IPS-18a (cell line): ENCODE measurements around the gene COX7C.
"Not testable (repeated sequence)": the region's sequence is repeated elsewhere in the genome, so short reads cannot be mapped to it uniquely, and the experiment has no call there.

Experiments used
- H3K27ac ChIP-seq: one replicate; pipeline ENCODE4 v1.5.1; 2013; ENCODE audit warnings: low read length
- H3K27me3 ChIP-seq: one replicate; pipeline ENCODE4 v1.6.1; 2013; ENCODE audit warnings: mild to moderate bottlenecking, low read length; ENCODE audit not compliant: control insufficient read depth, insufficient read depth
- H3K36me3 ChIP-seq: one replicate; pipeline ENCODE4 v1.6.1; 2013; ENCODE audit warnings: low read depth, low read length; ENCODE audit not compliant: control insufficient read depth
- H3K4me1 ChIP-seq: one replicate; pipeline ENCODE4 v1.6.1; 2013; ENCODE audit warnings: low read depth, low read length; ENCODE audit not compliant: control insufficient read depth
- H3K4me3 ChIP-seq: one replicate; pipeline ENCODE4 v1.5.1; 2013; ENCODE audit warnings: low read length
- H3K9ac ChIP-seq: one replicate; pipeline ENCODE4 v1.6.1; 2013; ENCODE audit warnings: mild to moderate bottlenecking, low read length, moderate library complexity
- H3K9me3 ChIP-seq: one replicate; pipeline ENCODE4 v1.6.1; 2013; ENCODE audit warnings: low read depth, low read length; ENCODE audit not compliant: control insufficient read depth

COX7C gene, protein sequence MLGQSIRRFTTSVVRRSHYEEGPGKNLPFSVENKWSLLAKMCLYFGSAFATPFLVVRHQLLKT

DNA sequence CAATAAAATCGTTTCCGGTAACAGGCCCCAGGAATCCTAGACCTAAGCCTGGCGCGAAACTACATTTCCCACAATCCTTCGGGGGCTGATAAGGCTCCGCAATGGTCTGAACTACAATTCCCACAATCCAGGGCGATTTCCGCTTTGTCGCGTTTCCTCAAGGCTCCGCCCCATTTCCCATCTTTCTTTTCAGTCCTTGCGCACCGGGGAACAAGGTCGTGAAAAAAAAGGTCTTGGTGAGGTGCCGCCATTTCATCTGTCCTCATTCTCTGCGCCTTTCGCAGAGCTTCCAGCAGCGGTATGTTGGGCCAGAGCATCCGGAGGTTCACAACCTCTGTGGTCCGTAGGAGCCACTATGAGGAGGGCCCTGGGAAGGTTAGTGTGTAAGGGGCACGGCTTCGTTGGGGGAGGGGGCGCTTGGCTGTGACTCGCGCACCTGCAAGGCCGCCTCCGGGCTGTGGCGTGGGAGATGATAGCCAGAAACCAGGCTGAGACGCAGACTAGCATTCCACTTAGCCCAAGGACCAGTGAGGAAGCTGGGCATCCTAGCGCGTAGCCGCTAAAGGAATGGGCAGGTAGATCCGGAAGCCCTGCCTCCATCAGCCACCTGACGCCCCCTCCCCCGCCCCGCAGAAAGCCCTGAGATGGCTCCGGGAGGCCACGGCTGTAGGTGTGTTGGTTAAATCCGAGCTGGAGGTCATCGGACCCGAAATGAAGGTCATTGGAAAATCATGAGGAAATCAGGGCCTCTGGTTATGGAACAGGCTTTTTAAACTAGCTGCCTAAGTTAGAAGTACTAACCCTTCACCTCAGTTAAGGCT lies at the start of gene COX7C:
TSS of gene COX7C (plus strand) at position 186 of the 821 bp plus-strand sequence. CDS start at position 301, 115 bp downstream.
- Histone ChIP-seq H3K36me3 (peaks cover 29% of the 10 kb centered on the region), H3K9ac (peak within 1 kb of the TSS; percentile 99), H3K4me3 (peak within 1 kb of the TSS; percentile 98), H3K9me3 (no peaks in the 10 kb centered on the region), H3K4me1 (peaks cover 13% of the 10 kb centered on the region), H3K27ac (peak within 1 kb of the TSS; percentile 98), H3K27me3 (no peaks in the 10 kb centered on the region)

DNA sequence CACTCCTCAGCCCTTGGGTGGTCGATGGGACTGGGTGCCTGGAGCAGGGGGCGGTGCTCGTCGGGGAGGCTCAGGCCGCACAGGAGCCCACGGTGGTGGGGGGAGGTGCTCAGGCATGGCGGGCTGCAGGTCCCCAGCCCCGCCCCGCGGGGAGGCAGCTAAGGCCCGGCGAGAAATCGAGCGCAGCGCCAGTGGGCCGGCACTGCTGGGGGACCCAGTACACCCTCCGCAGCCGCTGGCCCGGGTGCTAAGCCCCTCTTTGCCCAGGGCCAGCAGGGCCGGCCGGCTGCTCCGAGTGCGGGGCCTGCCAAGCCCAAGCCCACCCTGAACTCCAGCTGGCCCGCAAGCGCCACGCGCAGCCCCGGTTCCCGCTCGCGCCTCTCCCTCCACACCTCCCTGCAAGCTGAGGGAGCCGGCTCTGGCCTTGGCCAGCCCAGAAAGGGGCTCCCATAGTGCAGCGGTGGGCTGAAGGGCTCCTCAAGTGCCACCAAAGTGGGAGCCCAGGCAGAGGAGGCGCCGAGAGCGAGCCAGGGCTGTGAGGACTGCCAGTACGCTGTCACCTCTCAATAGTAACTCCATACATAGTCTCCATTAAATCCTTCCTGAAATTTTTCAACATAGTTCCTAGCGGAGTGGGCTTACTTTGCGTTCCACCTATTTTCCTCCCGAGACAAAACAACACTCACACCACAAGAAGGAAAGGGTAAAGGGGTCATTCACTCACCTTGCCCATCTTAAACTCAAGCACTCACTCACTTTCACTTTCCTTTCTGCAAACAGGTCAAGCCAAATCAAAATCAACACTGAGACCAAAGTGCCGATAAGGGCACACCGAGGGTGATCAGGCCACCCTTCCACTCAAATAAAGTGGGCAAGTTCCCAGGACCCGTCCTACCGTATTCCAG lies 48.0 kb upstream of the COX7C start:
- not testable (repeated sequence) for H3K36me3 ChIP-seq, H3K9me3 ChIP-seq, H3K4me1 ChIP-seq, H3K4me3 ChIP-seq, H3K27me3 ChIP-seq, H3K9ac ChIP-seq, H3K27ac ChIP-seq

DNA sequence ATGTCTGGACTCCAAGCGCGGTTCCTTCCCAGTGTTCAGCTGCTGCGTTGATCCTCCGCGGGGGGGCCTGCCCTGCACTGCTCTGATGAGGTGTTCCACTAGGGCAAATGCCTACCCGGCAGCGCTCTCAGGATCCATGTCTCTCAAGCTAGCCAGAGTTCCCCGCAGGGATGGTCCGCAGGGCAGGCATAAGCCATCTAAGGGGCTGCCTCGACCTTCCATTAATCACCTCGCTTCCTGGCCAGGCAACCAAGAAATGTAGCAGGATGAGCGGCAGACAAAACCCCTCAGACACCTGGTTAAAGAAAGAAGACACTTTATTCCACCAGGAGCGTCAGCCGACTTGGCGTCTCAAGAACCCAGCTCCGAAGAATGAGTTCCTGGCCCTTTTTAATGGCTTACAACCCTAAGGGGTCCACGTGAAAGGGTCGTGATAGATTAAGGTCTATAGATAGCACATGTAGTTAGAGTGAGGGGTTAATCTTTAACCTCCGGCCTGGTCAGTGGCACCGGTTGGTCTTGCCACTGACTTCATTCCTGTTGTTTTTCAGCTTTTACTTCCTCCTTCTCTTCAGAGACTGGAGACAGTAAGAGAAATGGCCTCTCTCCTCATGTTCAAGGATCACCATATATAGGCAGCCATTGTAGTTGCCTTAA lies 47.2 kb upstream of the COX7C start:
- Histone ChIP-seq H3K27ac (no peak overlapping the region), H3K4me3 (no peak overlapping the region), H3K9me3 (no peaks in the 10 kb centered on the region), H3K36me3 (no peaks in the 10 kb centered on the region), H3K4me1 (no peaks in the 10 kb centered on the region), H3K9ac (no peak overlapping the region), H3K27me3 (no peaks in the 10 kb centered on the region)

DNA sequence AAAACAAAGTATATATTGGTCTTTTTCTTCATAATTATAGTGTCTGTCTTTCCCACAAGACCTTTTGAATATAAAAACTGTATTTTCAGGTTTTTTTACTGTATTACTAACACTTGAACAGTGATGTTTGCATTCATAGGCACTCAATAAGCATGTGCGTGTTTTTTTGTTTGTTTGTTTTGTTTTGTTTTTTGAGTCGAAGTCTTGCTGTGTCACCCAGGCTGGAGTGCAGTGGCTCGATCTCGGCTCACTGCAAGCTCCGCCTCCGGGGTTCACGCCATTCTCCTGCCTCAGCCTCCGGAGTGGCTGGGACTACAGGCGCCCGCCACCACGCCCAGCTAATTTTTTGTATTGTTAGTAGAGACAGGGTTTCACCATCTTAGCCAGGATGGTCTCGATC lies 46.6 kb upstream of the COX7C start:
- H3K9ac ChIP-seq, H3K4me1 ChIP-seq, H3K27me3 ChIP-seq, H3K9me3 ChIP-seq, H3K27ac ChIP-seq, H3K36me3 ChIP-seq, H3K4me3 ChIP-seq: not testable (repeated sequence)

DNA sequence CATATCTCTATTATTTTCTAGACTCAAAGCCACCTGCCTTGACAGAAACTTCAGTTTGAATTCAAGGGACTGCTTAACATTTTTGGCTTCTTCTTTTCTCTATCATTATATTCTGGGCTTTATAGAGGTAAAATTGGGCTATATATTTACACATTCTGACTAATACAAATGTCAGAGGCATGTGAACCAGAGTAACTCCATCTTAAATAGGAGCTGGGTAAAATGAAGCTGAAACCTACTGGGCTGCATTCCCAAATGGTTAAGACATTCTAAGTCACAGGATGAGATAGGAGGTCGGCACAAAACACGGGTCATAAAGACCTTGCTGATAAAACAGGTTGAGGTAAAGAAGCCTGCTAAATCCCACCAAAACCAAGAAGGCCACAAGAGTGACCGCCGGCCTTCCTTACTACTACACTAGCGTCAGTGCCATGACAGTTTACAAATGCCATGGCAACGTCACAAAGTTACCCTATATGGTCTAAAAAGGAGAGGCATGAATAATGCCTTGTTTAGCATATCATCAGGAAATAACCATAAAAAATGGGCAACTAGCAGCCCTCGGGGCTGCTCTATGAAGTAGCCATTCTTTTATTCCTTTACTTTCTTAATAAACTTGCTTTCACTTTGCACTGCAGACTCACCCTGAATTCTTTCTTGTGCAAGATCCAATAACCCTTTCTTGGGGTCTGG lies 44.8 kb upstream of the COX7C start:
- no peak overlapping the region for H3K9ac ChIP-seq
- no peak overlapping the region for H3K27ac ChIP-seq
- H3K27me3 ChIP-seq: no peaks in the 10 kb centered on the region
- no peak overlapping the region for H3K4me3 ChIP-seq
- H3K9me3 ChIP-seq: no peaks in the 10 kb centered on the region
- H3K36me3 ChIP-seq: no peaks in the 10 kb centered on the region
- H3K4me1 ChIP-seq: no peaks in the 10 kb centered on the region

DNA sequence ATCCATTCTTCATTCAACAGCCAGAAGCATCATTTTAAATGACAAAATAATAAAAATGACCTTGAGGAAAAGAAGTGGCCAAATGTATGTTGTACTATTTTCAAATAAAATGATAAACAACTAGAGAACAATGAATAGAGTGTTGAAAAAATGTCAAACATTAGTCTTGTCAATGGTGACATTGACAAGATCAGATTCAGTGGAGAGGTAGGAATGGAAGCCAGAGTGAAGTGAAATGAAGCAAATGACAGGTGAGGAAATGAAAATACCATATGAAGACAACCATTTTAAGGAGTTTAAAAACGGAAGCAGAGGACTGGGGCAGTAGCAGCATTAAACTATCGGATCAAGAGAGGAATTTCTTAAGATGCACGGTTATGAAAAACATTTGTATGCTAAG lies 38.2 kb upstream of the COX7C start:
- no peaks in the 10 kb centered on the region for H3K36me3 ChIP-seq
- H3K27me3 ChIP-seq: no peaks in the 10 kb centered on the region
- no peaks in the 10 kb centered on the region for H3K4me1 ChIP-seq
- no peak overlapping the region for H3K4me3 ChIP-seq
- H3K9ac ChIP-seq: no peak overlapping the region
- no peak overlapping the region for H3K27ac ChIP-seq
- H3K9me3 ChIP-seq: no peaks in the 10 kb centered on the region

DNA sequence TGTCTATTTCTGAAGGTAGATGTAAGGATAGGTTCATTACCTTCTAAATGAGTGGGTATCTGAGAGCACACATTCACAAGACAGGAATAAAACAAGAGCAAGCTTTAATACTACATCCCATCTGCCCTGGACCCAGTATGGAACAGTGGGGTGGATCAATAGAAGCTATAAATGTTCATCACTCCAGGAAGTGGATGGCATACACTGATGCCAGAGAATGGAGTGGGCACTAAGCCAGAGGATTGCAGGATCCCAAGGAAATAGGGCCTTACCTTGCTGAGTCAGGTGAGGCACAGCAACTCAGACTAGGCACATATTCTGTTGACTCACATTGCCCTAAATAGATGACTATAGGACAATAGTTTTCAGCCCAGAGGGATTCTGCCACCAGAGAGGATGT lies 21.3 kb upstream of the COX7C start:
- H3K9me3 ChIP-seq: no peaks in the 10 kb centered on the region
- H3K4me1 ChIP-seq: peaks cover 12% of the 10 kb centered on the region
- no peak overlapping the region for H3K27ac ChIP-seq
- H3K27me3 ChIP-seq: no peaks in the 10 kb centered on the region
- H3K36me3 ChIP-seq: no peaks in the 10 kb centered on the region
- H3K9ac ChIP-seq: no peak overlapping the region
- H3K4me3 ChIP-seq: no peak overlapping the region

DNA sequence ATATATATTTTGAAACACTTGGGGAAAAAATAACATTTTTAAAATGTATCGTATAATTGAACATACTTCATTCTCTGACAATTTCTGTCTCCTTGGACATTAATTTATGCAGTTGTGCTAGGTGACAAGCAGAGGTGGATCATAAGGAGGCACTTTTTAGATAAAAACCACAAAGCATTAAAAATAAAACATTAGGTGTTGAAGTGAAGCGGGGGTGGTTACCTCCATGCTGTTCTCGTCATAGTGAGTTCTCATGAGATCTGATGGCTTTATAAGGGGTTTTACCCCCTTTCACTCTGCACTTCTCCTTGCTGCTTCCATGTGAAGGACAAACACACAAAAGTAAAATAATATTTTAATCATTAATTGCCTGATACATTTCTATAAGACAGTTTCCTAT lies 11.9 kb upstream of the COX7C start:
- no peaks in the 10 kb centered on the region for H3K27me3 ChIP-seq
- H3K36me3 ChIP-seq: no peaks in the 10 kb centered on the region
- no peak overlapping the region for H3K27ac ChIP-seq
- no peak overlapping the region for H3K4me3 ChIP-seq
- H3K9ac ChIP-seq: no peak overlapping the region
- no peaks in the 10 kb centered on the region for H3K9me3 ChIP-seq
- no peaks in the 10 kb centered on the region for H3K4me1 ChIP-seq

DNA sequence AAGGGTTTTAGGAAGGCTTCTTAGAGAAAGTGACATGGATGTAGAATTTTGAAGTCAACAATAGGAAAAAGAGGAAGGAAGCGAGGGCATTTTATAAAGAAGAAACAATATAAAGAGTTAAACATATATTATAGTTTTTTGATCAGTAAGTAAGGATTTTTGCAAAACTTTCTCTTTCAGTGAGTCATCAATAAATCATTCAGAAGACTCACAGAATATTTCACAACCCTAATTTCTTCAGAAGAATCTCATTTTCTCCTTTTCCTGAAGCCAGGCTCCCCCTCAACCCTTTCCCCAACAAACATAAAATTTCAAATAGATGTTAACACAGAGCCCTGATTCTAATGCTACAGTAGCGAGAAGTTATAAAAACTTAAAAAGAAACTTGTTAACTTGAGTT lies 4.3 kb upstream of the COX7C start:
- H3K36me3 ChIP-seq: no peaks in the 10 kb centered on the region
- H3K9me3 ChIP-seq: no peaks in the 10 kb centered on the region
- no peaks in the 10 kb centered on the region for H3K27me3 ChIP-seq
- H3K4me1 ChIP-seq: no peaks in the 10 kb centered on the region
- H3K4me3 ChIP-seq: no peak overlapping the region
- no peak overlapping the region for H3K27ac ChIP-seq
- no peak overlapping the region for H3K9ac ChIP-seq

DNA sequence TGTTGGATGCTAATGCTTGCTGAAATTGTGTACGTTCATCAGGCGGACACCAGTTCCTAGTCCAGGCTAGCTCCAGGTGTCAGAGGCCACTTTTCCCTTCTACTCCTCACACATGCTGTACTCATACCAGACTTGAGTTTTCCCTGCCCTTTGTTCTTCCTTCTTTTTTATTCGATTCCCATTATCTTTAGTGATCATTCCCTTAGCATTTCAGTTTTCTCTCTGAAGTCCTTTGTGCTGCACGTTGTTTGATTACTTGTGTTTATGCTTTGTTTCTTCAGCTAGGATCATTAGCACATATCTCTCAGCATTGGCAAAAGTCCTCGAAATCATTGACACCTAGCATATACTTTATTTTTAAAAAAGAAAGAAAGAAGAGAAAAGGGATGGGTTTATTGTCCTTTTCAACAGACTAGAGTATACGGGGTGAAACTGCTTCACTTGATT lies 409 bp upstream of the COX7C start:
- Histone ChIP-seq H3K36me3 (peaks cover 29% of the 10 kb centered on the region), H3K9ac (no peak overlapping the region), H3K4me3 (no peak overlapping the region), H3K27me3 (no peaks in the 10 kb centered on the region), H3K9me3 (no peaks in the 10 kb centered on the region), H3K4me1 (peaks cover 13% of the 10 kb centered on the region), H3K27ac (no peak overlapping the region)
